ENCODE data around the gene CLRN3.

DNA sequence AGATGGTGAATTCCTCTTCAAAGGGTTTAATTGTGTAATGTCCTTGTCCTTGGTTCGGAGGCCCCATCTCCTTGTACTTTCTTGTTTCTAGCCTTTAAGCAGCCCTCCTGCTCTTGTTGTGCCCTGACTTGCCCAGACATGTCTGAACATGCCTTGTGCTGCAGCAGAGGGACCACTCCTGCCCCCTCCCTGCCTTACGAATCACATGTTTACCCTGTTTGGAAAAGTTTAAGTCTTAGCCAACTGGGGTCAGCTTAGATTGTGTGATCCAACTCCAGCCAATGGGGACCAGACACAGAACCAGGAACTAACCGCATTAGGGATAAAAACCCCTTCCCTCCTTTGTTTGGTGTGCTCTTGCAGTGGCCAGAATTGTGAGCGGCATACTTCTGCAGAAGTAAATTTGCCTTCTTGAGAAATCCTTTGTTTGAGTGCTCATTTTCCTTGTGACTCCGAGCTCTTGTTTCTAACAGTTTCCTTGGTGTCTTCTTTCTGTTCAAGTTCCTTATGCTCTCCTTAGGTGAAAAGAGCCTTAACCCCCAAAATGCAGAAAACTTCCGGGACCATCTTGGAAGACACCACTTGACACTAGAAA, 29.4 kb downstream of the CLRN3 start:
- TF ChIP-seq EZH2 (IDR thresholded peaks at IDR 0.05; ENCODE audit: low read length, missing control alignments) = no peak
- TF ChIP-seq, protein P1, sequence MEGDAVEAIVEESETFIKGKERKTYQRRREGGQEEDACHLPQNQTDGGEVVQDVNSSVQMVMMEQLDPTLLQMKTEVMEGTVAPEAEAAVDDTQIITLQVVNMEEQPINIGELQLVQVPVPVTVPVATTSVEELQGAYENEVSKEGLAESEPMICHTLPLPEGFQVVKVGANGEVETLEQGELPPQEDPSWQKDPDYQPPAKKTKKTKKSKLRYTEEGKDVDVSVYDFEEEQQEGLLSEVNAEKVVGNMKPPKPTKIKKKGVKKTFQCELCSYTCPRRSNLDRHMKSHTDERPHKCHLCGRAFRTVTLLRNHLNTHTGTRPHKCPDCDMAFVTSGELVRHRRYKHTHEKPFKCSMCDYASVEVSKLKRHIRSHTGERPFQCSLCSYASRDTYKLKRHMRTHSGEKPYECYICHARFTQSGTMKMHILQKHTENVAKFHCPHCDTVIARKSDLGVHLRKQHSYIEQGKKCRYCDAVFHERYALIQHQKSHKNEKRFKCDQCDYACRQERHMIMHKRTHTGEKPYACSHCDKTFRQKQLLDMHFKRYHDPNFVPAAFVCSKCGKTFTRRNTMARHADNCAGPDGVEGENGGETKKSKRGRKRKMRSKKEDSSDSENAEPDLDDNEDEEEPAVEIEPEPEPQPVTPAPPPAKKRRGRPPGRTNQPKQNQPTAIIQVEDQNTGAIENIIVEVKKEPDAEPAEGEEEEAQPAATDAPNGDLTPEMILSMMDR (conservative IDR thresholded peaks at IDR 0.05 in 1 of 2, IDR thresholded peaks at IDR 0.05 in 1 of 2; ENCODE audit: low read depth in 1 of 2, low read length in 2 of 2) = no peak
